Gastrocnemius medialis (tissue), 4 donors: Measurements from ENCODE around the gene NT5DC3. TPM values are rescaled to one million over a fixed set of nuclear protein-coding genes. Genes with fewer than 3 reads are reported as not detected.

Experiments used
- ATAC-seq, 2 donors: fragments of 150-250 bp; one replicate each; pipeline ENCODE4 v1.9.1; 2016
- DNase-seq, 2 donors: peaks; one replicate each; pipeline ENCODE4 v3.0.0-alpha.2; 2019
- H3K27ac ChIP-seq, 4 donors: fragments of 200-600 bp; sonication (generic); 1 replicate in 1 of 4; 2 replicates in 3 of 4; pipeline ENCODE4 v1.5.1; 2016 to 2018; ENCODE audit warnings: mild to moderate bottlenecking in 2 of 4, moderate library complexity in 1 of 4
- H3K27me3 ChIP-seq, 3 donors: fragments of 200-600 bp; sonication (generic) in 2 of 3; 1 replicate in 1 of 3; 2 replicates in 2 of 3; pipeline versions ENCODE4 v1.5.1 to v1.6.0; 2016 to 2019; ENCODE audit warnings: mild to moderate bottlenecking in 1 of 3, moderate library complexity in 1 of 3
- H3K36me3 ChIP-seq, 2 donors: fragments of 200-600 bp; sonication (generic) in 1 of 2; one replicate each; pipeline ENCODE4 v1.5.1; 2017 to 2018
- H3K4me1 ChIP-seq, 2 donors: fragments of 200-600 bp; sonication (generic) in 1 of 2; one replicate each; pipeline ENCODE4 v1.5.1; 2016 to 2017; ENCODE audit warnings: mild to moderate bottlenecking in 2 of 2
- H3K4me3 ChIP-seq, 4 donors: fragments of 200-600 bp; sonication (generic) in 3 of 4; 1 replicate in 1 of 4; 2 replicates in 3 of 4; pipeline ENCODE4 v1.5.1; 2016 to 2019; ENCODE audit warnings: mild to moderate bottlenecking in 2 of 4
- H3K9me3 ChIP-seq, 3 donors: fragments of 200-600 bp; sonication (generic) in 2 of 3; 1 replicate in 1 of 3; 2 replicates in 2 of 3; pipeline ENCODE4 v1.5.1; 2016 to 2019
- POLR2A ChIP-seq, 2 donors: fragments of 450-650 bp; IDR thresholded peaks; one replicate each; pipeline ENCODE4 v1.6.1; 2017; ENCODE audit warnings: antibody characterized with exemption in 2 of 2, mild to moderate bottlenecking in 2 of 2, moderate library complexity in 2 of 2
- in situ Hi-C, 4 donors: fragments of 200-750 bp; cut with MboI; loops; one replicate each; pipeline versions ENCODE4 v1.15.0 to v1.8.0; 2017; ENCODE audit warnings: low sequenced_read_pairs in 4 of 4
- intact Hi-C: fragments of 100-400 bp; cut with DNase I; formaldehyde crosslinking; loops from one replicate; pipeline ENCODE4 v1.15.1; 2023; ENCODE audit warnings: low total_unique reads
- total RNA-seq, 4 donors: library from RNA; depleted of rRNA; stranded (reverse); fragments of >200 nt; gene quantifications; one replicate each; pipeline versions ENCODE4 v1.1.0 to v1.2.3, GENCODE V29; 2016
- TF ChIP-seq, protein P1 (sequence below), 5 experiments: fragments of 450-650 bp in 3 of 5; fragments of 200-600 bp in 2 of 5; sonication (generic) in 2 of 5; IDR thresholded peaks in 4 of 5; conservative IDR thresholded peaks in 1 of 5; 1 replicate in 4 of 5; 2 replicates in 1 of 5; pipeline ENCODE4 v1.5.1; 2016 to 2019; ENCODE audit warnings: antibody characterized with exemption in 5 of 5, mild to moderate bottlenecking in 3 of 5, moderate library complexity in 3 of 5

Gene NT5DC3
- total RNA-seq, 4 donors from 2014 or later = 8.8 to 18.7 (median 13.9) TPM

DNA sequence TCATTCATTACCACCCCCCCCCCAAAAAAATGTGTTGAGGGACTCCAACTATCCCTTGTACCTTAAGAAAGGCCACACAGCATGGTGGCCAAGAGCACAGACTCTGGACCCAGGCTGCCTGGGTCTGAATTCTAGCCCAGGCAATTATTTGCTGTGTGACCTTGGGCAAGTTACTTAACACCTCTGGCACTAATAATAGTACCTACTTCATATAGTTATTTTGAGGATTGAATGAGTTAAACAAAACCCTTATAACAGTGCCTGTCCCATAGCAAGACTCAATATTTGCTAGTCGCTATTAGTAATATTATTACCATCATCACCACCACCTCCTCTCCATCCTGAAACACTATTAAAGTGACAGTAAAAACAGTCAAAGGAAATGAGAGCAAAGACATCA is 37.2 kb downstream of the NT5DC3 start:
- no peak for ATAC-seq
- Histone ChIP-seq H3K4me1 (peaks cover 49 to 60% of the 10 kb centered on the region in 2 donors), H3K4me3 (no peak overlapping the region), H3K27ac (no peak overlapping the region), H3K36me3 (no peaks in the 10 kb centered on the region), H3K9me3 (no peaks in the 10 kb centered on the region), H3K27me3 (no peaks in the 10 kb centered on the region)
- intact Hi-C loops = loop anchor here (10.0 kb wide), 1 partner anchor 481 kb away; no protein-coding TSS in a partner anchor
- in situ Hi-C loops = no loop called here
- DNase-seq = no peak
- TF ChIP-seq POLR2A (IDR thresholded peaks at IDR 0.05) = no peak
- TF ChIP-seq, protein P1, sequence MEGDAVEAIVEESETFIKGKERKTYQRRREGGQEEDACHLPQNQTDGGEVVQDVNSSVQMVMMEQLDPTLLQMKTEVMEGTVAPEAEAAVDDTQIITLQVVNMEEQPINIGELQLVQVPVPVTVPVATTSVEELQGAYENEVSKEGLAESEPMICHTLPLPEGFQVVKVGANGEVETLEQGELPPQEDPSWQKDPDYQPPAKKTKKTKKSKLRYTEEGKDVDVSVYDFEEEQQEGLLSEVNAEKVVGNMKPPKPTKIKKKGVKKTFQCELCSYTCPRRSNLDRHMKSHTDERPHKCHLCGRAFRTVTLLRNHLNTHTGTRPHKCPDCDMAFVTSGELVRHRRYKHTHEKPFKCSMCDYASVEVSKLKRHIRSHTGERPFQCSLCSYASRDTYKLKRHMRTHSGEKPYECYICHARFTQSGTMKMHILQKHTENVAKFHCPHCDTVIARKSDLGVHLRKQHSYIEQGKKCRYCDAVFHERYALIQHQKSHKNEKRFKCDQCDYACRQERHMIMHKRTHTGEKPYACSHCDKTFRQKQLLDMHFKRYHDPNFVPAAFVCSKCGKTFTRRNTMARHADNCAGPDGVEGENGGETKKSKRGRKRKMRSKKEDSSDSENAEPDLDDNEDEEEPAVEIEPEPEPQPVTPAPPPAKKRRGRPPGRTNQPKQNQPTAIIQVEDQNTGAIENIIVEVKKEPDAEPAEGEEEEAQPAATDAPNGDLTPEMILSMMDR (IDR thresholded peaks at IDR 0.05 in 4 of 5, conservative IDR thresholded peaks at IDR 0.05 in 1 of 5) = no peak

DNA sequence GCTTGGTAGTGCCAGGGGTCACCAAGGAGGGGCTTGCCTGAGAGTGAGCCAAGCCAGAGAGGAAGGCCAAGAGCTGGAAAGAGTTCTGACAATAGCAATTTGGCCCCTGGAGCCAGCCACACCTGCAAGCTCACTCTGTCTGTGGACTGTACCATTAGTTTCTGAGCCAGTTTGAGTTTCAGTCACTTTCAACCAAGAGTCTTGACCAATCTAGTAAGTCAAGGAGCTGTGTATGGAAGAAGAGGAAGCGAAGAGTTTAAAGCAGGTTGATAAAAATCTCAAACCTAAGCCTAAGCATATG is 38.5 kb downstream of the NT5DC3 start:
- ATAC-seq = no peak
- no peaks in the 10 kb centered on the region for H3K9me3 ChIP-seq
- H3K4me1 ChIP-seq = peaks cover 36 to 54% of the 10 kb centered on the region in 2 donors
- intact Hi-C loops (loop anchor here (10.0 kb wide), 1 partner anchor 482 kb away; no protein-coding TSS in a partner anchor), in situ Hi-C loops (no loop called here)
- peak overlapping the region; percentile 58 to 93 (median 72) for H3K27ac ChIP-seq
- TF ChIP-seq, protein P1 (IDR thresholded peaks at IDR 0.05 in 4 of 5, conservative IDR thresholded peaks at IDR 0.05 in 1 of 5) = no peak
- no peak for TF ChIP-seq POLR2A (IDR thresholded peaks at IDR 0.05)
- H3K4me3 ChIP-seq = no peak overlapping the region
- no peaks in the 10 kb centered on the region for H3K27me3 ChIP-seq
- H3K36me3 ChIP-seq = no peaks in the 10 kb centered on the region
- no peak for DNase-seq

DNA sequence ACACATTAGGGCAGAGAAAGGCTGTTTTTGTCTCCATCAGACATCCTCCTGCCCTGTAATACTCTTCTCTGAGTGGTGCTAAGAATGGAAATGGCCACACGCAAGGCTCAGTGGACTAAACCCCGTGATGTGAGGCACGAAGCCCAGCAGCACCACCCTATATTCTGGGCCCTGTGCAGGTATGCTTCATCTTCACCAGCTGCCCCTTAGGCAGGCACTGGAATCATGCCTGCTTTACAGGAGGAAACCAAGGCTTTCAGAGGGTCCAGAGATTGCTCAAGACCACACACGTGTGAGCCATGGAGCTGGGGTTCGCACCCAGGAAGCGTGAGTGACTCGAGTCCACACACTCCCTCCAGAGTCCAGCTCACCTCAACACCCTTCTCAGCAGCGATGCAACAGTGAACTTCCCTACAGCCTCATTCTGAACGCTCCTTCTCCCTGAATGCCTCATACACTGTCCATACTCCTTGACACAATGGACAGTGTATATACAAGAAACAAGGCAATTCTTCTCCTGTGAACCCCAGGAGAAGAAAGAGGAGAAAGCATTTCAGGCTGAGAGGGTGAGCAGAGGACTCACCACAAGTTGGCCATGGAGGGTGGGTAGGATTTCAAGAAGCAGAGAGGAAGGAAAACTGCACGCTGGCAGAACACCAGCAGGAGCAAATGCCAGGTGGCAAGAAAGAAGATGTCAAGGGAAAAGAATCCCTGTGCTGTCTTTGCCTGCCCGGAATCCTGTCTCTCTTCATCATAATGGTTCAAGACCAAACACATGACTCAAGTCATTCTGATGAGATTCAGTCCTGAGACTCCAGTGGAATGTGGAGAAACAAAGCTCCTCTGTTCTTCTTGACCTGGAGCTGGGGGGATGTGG is 39.1 kb downstream of the NT5DC3 start:
- in situ Hi-C loops = no loop called here
- Histone ChIP-seq H3K4me3 (no peak overlapping the region), H3K36me3 (no peaks in the 10 kb centered on the region), H3K4me1 (peaks cover 31 to 48% of the 10 kb centered on the region in 2 donors), H3K9me3 (no peaks in the 10 kb centered on the region), H3K27me3 (no peaks in the 10 kb centered on the region), H3K27ac (peak overlapping the region; percentile 58 to 93 (median 72))
- peak; percentile 37 to 40 for ATAC-seq
- TF ChIP-seq, protein P1 (IDR thresholded peaks at IDR 0.05 in 4 of 5, conservative IDR thresholded peaks at IDR 0.05 in 1 of 5) = no peak
- TF ChIP-seq POLR2A (IDR thresholded peaks at IDR 0.05) = no peak
- intact Hi-C loops = loop anchor here (10.0 kb wide), 1 partner anchor 483 kb away; no protein-coding TSS in a partner anchor
- peak; percentile 66 to 81 for DNase-seq

DNA sequence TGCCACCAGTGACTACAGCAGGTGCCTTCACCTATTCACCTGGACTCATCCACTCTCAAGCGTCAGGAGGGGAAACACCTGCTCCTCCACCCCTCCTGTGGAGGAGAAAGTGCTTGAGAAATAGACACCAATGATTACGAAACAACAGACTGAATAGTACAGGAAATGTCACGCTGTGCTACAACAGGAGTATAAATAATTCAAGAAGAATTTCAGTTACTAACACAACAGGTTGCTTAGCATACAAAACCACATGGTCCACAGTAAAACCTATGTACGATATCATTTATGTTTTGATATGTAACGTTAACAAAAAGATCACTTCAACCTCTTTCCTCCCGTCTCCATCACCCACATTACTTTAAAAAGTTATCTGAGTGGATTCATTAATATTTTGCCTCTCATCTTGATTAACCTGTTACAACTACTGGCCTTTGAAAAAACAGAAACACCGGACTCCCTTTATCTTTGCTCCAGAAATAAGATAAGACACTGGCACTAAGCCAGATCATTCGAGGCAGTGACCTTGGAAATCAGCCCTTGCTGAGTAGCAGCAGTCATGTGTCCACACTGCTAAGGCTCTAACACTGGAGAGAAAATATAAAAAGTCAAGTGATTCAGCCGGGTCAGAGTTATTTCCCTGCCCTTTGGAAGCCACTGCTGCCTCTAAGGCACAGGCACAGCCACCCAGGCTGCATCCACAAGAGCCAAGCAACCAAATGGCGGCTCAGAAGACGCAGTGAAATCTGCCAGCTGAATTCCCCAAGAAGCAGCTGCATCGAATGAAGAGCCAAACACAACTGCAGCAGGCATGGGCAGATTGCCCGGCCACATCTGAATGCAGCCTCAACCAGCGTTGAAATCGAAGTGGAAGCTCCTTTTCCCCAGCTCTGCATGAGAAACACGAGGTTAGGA is 40.9 kb downstream of the NT5DC3 start:
- H3K27me3 ChIP-seq = no peaks in the 10 kb centered on the region
- H3K4me1 ChIP-seq = peaks cover 29 to 34% of the 10 kb centered on the region in 2 donors
- intact Hi-C loops = loop anchor here (1.0 to 10.0 kb wide), 4 partner anchors 16 to 485 kb away; partner anchors contain the start of genes HCFC2 and NT5DC3
- no peaks in the 10 kb centered on the region for H3K36me3 ChIP-seq
- H3K4me3 ChIP-seq = peak overlapping the region; percentile 2 to 35 (median 26)
- ATAC-seq (peak; percentile 87 to 88), DNase-seq (peak; percentile 70 to 77)
- H3K9me3 ChIP-seq = no peaks in the 10 kb centered on the region
- TF ChIP-seq, protein P1 (IDR thresholded peaks at IDR 0.05 in 4 of 5, conservative IDR thresholded peaks at IDR 0.05 in 1 of 5) = no peak
- no peak for TF ChIP-seq POLR2A (IDR thresholded peaks at IDR 0.05)
- in situ Hi-C loops = no loop called here
- peak overlapping the region; percentile 81 to 94 (median 90) for H3K27ac ChIP-seq
